GM23248 (cell line): ENCODE data around the gene NSMCE1.

Source experiments
- EZH2 ChIP-seq: fragments of 200-600 bp; sonication (generic); IDR thresholded peaks from 2 replicates; pipeline ENCODE4 v1.6.1; 2018; ENCODE audit warnings: antibody characterized with exemption, mild to moderate bottlenecking; ENCODE audit not compliant: insufficient read depth, poor library complexity, severe bottlenecking
- EZH2phosphoT487 ChIP-seq: fragments of 200-600 bp; sonication (generic); IDR thresholded peaks from 2 replicates; pipeline ENCODE4 v1.6.1; 2018; ENCODE audit warnings: antibody characterized with exemption, moderate library complexity, mild to moderate bottlenecking, low read depth; ENCODE audit not compliant: insufficient read depth

DNA sequence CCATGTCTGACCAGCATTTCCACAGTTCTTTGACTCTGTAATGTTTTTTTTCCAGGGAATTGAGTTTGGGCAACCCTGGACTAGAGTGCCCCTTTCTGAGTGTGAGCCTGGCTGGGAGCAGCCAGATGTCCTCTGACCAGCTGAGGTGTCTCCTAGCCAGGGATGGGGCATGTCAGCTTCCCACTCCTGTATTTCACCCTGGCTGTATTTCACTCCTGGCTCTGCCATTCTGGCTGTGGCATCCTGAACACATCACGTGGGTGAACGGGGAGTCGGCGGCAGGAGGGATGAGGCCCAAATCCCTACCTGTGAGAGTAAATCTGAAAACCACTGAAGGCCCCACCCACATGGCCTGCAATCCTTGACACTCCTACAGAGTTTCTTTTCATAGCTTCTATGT is 34.0 kb downstream of the NSMCE1 start:
- TF ChIP-seq EZH2phosphoT487 (no peak), EZH2 (no peak)
